ENCODE data around the gene GFOD2. TPM values are rescaled to one million over a fixed set of nuclear protein-coding genes. Genes with fewer than 3 reads are reported as not detected.

GFOD2 gene
- total and polyA plus RNA-seq, 2 of the 8 experiments (the other 6 are each of a cell fraction or from before 2014, with no cell fraction given): 21.4 to 33.2 TPM

GRCh38 chr16:67731753-67732095 lies 12.6 kb upstream of the GFOD2 start (continued):
- TF ChIP-seq KDM1A (IDR thresholded peaks at IDR 0.05; ENCODE audit: borderline replicate concordance, low read length): no peak

All from H1 (cell line).